ENCODE results near the gene ADAMTS6. TPM values are rescaled to one million over a fixed set of nuclear protein-coding genes. Genes with fewer than 3 reads are reported as not detected.

Gene ADAMTS6
- total and polyA plus RNA-seq, 2 of the 13 experiments (the other 11 are each of a cell fraction or from before 2014, with no cell fraction given), result 3.1 to 8.2 TPM

DNA sequence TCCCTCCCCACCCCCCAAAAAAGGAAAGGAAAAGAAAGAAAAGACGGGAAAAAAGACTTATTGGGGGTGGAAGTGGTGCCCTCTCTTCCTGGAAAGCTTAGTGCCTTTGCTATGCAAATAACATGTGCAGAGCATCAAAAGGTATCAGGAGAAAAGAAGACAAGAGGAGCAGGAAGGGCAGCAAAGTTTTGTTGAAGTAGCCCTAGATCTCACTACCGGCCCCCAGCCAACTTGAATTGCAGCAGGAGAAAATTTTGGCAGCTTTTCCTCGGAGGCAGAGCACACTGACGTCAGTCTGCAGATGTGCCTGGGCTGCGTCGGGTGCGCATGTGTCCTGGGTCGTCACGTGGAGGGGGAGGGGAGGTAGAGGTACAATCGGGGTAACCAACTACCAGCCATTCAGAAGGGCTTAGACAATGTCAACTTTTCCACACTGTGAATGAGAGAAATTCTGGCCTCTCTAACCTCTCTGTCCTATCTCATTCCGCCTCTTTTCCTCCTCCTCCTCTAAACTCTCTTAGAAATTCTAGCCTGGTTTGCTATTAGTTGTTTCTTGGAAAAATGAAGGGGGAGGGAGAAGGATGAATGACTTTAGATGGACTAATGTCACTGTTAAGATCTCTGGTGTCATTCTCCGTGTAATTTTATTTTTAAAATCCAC, at the start of gene ADAMTS6 (continued):
- TF ChIP-seq U2AF1 (optimal IDR thresholded peaks at IDR 0.05; ENCODE audit: low read depth, low read length) (no peak), SETDB1 (CRISPR knock-in tag; IDR thresholded peaks at IDR 0.05; ENCODE audit: borderline replicate concordance) (no peak), ZNF260 (CRISPR knock-in tag; IDR thresholded peaks at IDR 0.05; ENCODE audit: borderline replicate concordance, low read depth) (no peak), ZNF740 (CRISPR knock-in tag; IDR thresholded peaks at IDR 0.05) (no peak), MED1 (CRISPR knock-in tag; IDR thresholded peaks at IDR 0.05) (no peak), ZNF710 (CRISPR knock-in tag; IDR thresholded peaks at IDR 0.05; ENCODE audit: borderline replicate concordance) (0 out of 2 replicates have a peak, but pooled peaks have one; percentile 21), RCOR2 (CRISPR knock-in tag; IDR thresholded peaks at IDR 0.05) (no peak), REL (CRISPR knock-in tag; conservative IDR thresholded peaks at IDR 0.05) (no peak), MTF2 (CRISPR knock-in tag; IDR thresholded peaks at IDR 0.05; ENCODE audit: borderline replicate concordance) (no peak), CREBL2 (CRISPR knock-in tag; IDR thresholded peaks at IDR 0.05; ENCODE audit: borderline replicate concordance) (no peak), TAF15 (IDR thresholded peaks at IDR 0.05; ENCODE audit: low read depth, low read length, poor library complexity, severe bottlenecking) (no peak), DNMT3B (CRISPR knock-in tag; conservative IDR thresholded peaks at IDR 0.05) (no peak), MXD4 (CRISPR knock-in tag; IDR thresholded peaks at IDR 0.05) (peak; percentile 33; the same call in 1 of the 2 replicates), SNRNP70 (IDR thresholded peaks at IDR 0.05; ENCODE audit: low read depth, low read length) (no peak), MYNN (CRISPR knock-in tag; IDR thresholded peaks at IDR 0.05; ENCODE audit: low read depth) (no peak), SNAPC2 (CRISPR knock-in tag; IDR thresholded peaks at IDR 0.05) (no peak), SNAPC5 (CRISPR knock-in tag; IDR thresholded peaks at IDR 0.05; ENCODE audit: borderline replicate concordance) (no peak)
- TF ChIP-seq, protein P1, sequence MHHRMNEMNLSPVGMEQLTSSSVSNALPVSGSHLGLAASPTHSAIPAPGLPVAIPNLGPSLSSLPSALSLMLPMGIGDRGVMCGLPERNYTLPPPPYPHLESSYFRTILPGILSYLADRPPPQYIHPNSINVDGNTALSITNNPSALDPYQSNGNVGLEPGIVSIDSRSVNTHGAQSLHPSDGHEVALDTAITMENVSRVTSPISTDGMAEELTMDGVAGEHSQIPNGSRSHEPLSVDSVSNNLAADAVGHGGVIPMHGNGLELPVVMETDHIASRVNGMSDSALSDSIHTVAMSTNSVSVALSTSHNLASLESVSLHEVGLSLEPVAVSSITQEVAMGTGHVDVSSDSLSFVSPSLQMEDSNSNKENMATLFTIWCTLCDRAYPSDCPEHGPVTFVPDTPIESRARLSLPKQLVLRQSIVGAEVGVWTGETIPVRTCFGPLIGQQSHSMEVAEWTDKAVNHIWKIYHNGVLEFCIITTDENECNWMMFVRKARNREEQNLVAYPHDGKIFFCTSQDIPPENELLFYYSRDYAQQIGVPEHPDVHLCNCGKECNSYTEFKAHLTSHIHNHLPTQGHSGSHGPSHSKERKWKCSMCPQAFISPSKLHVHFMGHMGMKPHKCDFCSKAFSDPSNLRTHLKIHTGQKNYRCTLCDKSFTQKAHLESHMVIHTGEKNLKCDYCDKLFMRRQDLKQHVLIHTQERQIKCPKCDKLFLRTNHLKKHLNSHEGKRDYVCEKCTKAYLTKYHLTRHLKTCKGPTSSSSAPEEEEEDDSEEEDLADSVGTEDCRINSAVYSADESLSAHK (CRISPR knock-in tag; IDR thresholded peaks at IDR 0.05; ENCODE audit: borderline replicate concordance), result no peak
- TF ChIP-seq, protein P2, sequence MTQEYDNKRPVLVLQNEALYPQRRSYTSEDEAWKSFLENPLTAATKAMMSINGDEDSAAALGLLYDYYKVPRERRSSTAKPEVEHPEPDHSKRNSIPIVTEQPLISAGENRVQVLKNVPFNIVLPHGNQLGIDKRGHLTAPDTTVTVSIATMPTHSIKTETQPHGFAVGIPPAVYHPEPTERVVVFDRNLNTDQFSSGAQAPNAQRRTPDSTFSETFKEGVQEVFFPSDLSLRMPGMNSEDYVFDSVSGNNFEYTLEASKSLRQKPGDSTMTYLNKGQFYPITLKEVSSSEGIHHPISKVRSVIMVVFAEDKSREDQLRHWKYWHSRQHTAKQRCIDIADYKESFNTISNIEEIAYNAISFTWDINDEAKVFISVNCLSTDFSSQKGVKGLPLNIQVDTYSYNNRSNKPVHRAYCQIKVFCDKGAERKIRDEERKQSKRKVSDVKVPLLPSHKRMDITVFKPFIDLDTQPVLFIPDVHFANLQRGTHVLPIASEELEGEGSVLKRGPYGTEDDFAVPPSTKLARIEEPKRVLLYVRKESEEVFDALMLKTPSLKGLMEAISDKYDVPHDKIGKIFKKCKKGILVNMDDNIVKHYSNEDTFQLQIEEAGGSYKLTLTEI (CRISPR knock-in tag; conservative IDR thresholded peaks at IDR 0.05), result no peak
